GM12864 (cell line): ENCODE results near the gene BCR.
"Not testable (repeated sequence)": the region's sequence is repeated elsewhere in the genome, so short reads cannot be mapped to it uniquely, and the experiment has no call there.

ENCODE experiments used
- DNase-seq: peaks from one replicate; pipeline ENCODE4 v3.0.0-alpha.2; 2011; ENCODE audit warnings: low read depth
- H3K4me3 ChIP-seq: 2 replicates; pipeline ENCODE4 v1.5.1; 2011; ENCODE audit warnings: mild to moderate bottlenecking, low read depth, low read length, control low read depth
- TF ChIP-seq, protein P1 (sequence below): IDR thresholded peaks from 2 replicates; pipeline ENCODE4 v1.5.1; 2011; ENCODE audit warnings: low read depth, mild to moderate bottlenecking, moderate library complexity, low read length, control low read depth, inconsistent platforms; ENCODE audit errors: missing control alignments

BCR gene

DNA sequence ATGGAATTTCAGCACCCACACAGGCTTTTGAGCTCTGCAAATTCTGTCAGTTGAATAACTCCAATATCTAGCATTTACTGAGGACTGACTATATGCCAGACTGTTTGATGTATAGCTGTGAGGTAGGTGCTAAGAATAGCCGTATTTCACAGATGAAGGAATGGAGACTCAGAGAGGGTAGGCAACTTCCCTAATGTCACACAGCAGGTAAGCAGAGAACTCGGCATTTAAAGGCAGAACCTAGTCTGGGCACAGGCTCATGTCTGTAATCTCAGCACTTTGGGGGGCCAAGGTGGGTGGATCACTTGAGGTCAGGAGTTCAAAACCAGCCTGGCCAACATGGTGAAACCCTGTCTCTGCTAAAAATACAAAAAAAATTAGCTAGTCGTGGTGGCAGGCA lies 184.1 kb downstream of the BCR start:
- no peak overlapping the region for H3K4me3 ChIP-seq

DNA sequence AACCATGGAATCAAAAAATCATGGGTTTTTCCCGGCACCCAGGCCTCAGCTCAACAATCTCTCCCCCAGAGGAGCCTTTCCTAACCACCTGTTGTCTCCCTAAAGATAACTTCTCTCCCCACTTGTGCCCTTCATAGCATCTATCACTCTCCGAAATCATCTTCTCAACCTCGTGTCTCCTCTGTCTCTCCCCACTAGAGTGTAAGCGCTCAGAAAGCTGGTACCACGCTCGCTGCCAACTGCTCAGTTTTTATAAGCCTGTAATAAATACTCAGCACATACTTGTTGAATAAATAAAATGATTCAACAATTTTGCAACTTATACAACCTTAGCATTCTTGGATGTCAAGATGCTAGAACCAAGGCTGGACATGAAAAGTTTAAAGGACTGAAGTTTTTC lies 185.2 kb downstream of the BCR start:
- TF ChIP-seq, protein P1, sequence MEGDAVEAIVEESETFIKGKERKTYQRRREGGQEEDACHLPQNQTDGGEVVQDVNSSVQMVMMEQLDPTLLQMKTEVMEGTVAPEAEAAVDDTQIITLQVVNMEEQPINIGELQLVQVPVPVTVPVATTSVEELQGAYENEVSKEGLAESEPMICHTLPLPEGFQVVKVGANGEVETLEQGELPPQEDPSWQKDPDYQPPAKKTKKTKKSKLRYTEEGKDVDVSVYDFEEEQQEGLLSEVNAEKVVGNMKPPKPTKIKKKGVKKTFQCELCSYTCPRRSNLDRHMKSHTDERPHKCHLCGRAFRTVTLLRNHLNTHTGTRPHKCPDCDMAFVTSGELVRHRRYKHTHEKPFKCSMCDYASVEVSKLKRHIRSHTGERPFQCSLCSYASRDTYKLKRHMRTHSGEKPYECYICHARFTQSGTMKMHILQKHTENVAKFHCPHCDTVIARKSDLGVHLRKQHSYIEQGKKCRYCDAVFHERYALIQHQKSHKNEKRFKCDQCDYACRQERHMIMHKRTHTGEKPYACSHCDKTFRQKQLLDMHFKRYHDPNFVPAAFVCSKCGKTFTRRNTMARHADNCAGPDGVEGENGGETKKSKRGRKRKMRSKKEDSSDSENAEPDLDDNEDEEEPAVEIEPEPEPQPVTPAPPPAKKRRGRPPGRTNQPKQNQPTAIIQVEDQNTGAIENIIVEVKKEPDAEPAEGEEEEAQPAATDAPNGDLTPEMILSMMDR: no peak
- H3K4me3 ChIP-seq: no peak overlapping the region
- DNase-seq: no peak

More for the DNA sequence above, 184.1 kb downstream of the BCR start:
- TF ChIP-seq, protein P1: no peak
- DNase-seq: no peak

DNA sequence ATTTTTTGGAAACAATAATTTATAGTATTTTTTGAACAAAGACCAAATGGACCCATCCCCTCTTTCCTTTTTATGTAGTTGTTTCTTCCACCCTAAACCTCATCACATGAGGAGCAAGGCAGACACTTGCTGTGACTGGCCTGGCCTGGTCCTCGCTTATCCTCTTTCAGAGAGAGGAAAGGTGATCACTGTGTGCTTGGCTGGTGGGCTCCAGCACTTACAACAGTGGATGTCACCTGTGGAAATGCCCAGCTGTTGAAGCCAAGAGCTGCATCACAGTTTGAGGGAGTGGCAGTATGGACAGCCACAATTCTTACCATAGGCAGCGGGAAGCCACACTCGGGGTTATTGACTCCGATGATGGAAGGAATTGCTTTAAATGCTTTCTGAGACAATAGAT lies 185.7 kb downstream of the BCR start:
- TF ChIP-seq, protein P1: no peak
- no peak for DNase-seq
- no peak overlapping the region for H3K4me3 ChIP-seq

DNA sequence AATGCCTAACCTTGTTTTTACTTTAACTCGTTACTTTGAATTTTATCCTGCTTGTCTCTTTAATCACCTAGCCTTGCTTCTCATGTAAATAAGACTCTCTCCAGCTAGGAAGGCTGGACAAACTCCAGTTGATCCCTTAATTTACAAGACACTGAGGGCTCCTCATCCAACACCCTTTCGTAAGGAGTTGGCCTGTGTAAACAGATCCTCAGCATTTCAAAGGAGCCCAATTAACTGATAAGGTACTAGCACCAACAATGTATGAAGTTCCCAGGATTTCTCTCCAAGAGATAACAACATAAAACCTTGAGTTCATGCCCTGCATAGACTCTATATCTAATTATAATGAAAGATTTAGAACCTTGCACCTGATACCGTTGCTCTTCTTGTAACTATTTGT lies 186.9 kb downstream of the BCR start:
- not testable (repeated sequence) for H3K4me3 ChIP-seq, DNase-seq
